Activated naive CD8-positive, alpha-beta T cell treated with anti-CD3 and anti-CD28 coated beads, Interleukin-2, amount 50 U/mL, for 24 hours (primary cell): Measurements from ENCODE around the gene OSBPL8.

Source experiments
- ATAC-seq: fragments of 150-1000 bp; cut with Tn5 transposase; one replicate; pipeline ENCODE4 v1.10.0; 2021
- DNase-seq: peaks from one replicate; pipeline ENCODE4 v3.0.0; 2021
- H3K27ac Mint-ChIP-seq: one replicate; pipeline ENCODE4 v1.8.0; 2021; ENCODE audit warnings: mild to moderate bottlenecking, mixed read lengths
- H3K27me3 Mint-ChIP-seq: one replicate; pipeline ENCODE4 v1.8.0; 2021; ENCODE audit warnings: mixed read lengths
- H3K36me3 Mint-ChIP-seq: one replicate; pipeline ENCODE4 v1.8.0; 2021; ENCODE audit warnings: low read depth, mixed read lengths
- H3K4me1 Mint-ChIP-seq: one replicate; pipeline ENCODE4 v1.8.0; 2021; ENCODE audit warnings: mixed read lengths
- H3K4me3 Mint-ChIP-seq: one replicate; pipeline ENCODE4 v1.8.0; 2021; ENCODE audit warnings: mild to moderate bottlenecking, moderate library complexity, mixed read lengths
- H3K9me3 Mint-ChIP-seq: one replicate; pipeline ENCODE4 v1.8.0; 2021; ENCODE audit warnings: mixed read lengths

The OSBPL8 gene

DNA sequence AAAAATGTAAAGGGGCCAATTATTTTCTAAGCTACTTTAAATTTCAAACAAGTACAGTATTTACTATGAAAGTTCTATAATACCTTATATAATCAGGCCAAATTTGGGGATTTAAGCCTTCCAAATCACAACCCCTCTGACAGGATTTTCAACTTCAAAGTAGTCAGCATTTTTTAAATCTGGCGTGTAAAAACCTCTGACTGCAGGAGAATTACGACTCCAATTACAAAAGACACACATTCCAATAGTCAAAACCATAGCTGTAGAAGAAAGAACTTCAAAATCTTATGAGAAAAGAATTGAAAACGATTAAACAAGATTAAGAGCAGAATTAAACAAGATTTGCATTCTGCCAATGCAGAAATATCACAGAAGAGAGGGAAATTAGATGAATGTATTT lies 12.7 kb downstream of the OSBPL8 start:
- no peak for DNase-seq

DNA sequence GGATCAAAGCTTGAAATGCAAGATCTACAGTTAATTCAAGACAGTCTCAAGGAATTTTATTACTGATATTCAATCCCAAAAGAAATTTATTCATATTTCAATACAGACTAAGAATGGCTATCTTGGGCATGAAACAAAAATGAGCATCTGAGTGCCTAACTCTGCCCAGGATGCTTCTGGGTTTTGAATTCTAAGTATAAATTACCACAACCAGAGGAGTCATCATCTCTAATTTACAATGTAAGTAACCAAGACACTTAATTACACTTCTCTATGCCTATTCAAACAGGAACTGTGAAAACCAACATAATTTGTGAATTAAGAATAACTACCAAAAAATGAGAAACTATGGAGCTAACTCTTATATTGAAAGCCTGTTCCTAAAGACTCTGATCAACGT lies 14.1 kb downstream of the OSBPL8 start:
- no peak for DNase-seq
- Mint-ChIP-seq H3K36me3 (peaks cover 6% of the 10 kb centered on the region), H3K9me3 (no peaks in the 10 kb centered on the region), H3K27ac (peak overlapping the region; percentile 34), H3K4me1 (peaks cover 73% of the 10 kb centered on the region), H3K4me3 (no peak overlapping the region), H3K27me3 (no peaks in the 10 kb centered on the region)
- ATAC-seq, result peak; percentile 49

More for the DNA sequence above, 12.7 kb downstream of the OSBPL8 start:
- H3K27ac Mint-ChIP-seq, result no peak overlapping the region
- ATAC-seq, result no peak
- no peak overlapping the region for H3K4me3 Mint-ChIP-seq
- no peaks in the 10 kb centered on the region for H3K9me3 Mint-ChIP-seq
- H3K27me3 Mint-ChIP-seq, result no peaks in the 10 kb centered on the region
- H3K36me3 Mint-ChIP-seq, result peaks cover 6% of the 10 kb centered on the region
- H3K4me1 Mint-ChIP-seq, result peaks cover 80% of the 10 kb centered on the region

DNA sequence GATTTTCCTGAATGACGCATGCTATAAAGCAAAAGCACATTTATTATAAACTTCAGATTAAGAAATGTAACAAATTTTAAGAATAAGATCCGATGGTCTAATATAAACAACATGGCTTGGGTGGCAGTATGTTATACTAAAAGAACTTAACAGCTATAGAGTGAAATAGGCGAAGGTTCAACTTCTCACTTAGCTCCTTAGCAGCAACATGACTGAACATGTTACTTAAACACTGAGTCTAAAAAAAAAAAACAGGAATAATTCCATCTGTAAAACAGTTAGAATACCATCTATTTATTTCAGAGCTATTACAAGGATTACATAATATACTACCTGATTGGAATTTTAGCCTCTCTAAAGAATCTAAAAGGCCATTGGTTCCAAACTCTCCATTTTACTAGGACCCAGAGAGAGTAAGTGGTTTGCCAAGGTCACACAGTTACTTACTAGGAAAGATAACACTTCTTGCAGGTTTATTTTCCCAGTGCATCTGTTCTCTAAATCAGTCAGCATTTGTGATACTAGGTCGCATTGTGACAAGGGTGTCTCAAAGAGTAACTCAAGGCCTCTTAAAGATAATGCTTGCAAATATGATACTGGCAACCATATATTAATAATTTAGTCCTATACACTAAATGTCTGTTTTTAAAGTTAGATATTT lies 14.8 kb downstream of the OSBPL8 start:
- ATAC-seq (peak; percentile 43), DNase-seq (no peak)
- peaks cover 5% of the 10 kb centered on the region for H3K36me3 Mint-ChIP-seq
- H3K4me3 Mint-ChIP-seq, result no peak overlapping the region
- no peaks in the 10 kb centered on the region for H3K9me3 Mint-ChIP-seq
- no peak overlapping the region for H3K27ac Mint-ChIP-seq
- H3K27me3 Mint-ChIP-seq, result no peaks in the 10 kb centered on the region
- peaks cover 70% of the 10 kb centered on the region for H3K4me1 Mint-ChIP-seq

DNA sequence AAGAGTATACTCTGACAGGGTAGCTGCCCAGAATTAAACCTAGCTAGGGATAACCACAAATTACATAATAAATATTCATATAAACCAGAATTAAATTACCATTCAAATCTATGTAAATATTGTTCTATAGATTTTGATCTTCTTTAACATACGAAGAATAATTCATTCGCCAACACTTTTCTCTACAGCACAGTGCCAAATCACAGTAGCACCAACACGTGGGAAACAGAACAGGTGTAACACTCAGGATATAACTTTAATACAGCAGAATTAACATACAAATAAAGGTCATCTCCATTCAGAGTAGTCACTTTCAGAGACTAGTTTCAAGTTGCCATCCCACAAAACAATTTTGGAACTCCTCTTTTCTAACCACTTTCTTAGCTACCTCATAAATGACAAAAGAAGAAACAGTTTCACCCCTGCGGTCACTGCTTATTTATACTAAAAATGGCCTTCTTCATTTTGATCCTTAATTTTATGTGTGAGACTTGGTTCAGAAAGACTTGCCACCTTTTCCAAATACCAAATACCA lies 15.7 kb downstream of the OSBPL8 start:
- Mint-ChIP-seq H3K9me3 (no peaks in the 10 kb centered on the region), H3K4me1 (peaks cover 64% of the 10 kb centered on the region), H3K27me3 (no peaks in the 10 kb centered on the region), H3K4me3 (no peak overlapping the region), H3K36me3 (peaks cover 3% of the 10 kb centered on the region), H3K27ac (no peak overlapping the region)
- no peak for DNase-seq
- no peak for ATAC-seq

GRCh38 chr12:76542908-76543307 lies 16.7 kb downstream of the OSBPL8 start:
- Mint-ChIP-seq H3K27ac (peak overlapping the region; percentile 41), H3K36me3 (peaks cover 3% of the 10 kb centered on the region), H3K4me1 (peaks cover 55% of the 10 kb centered on the region), H3K9me3 (no peaks in the 10 kb centered on the region), H3K4me3 (no peak overlapping the region), H3K27me3 (no peaks in the 10 kb centered on the region)
- no peak for ATAC-seq
- DNase-seq, result no peak

DNA sequence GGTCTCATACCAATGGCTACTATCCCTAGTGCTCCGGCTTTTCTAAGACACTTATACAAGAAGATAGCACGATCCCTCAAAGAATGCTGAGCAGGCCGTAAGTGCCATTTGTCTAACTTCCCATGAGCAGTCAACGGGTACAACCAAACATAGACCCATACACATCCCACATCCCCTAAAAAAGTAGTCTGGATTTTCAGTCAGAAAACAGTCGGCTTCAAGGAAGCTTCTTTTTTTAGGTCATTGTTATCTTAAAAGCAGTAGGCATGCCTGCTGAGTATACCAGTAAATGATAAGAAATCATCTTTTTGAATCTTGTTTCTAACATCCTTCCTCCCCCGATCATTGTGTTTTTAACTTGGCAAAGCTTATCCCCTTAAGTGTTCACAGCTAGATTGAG lies 19.8 kb downstream of the OSBPL8 start:
- no peak overlapping the region for H3K27ac Mint-ChIP-seq
- DNase-seq, result no peak
- H3K27me3 Mint-ChIP-seq, result no peaks in the 10 kb centered on the region
- H3K36me3 Mint-ChIP-seq, result peaks cover 22% of the 10 kb centered on the region
- H3K4me3 Mint-ChIP-seq, result no peak overlapping the region
- peaks cover 10% of the 10 kb centered on the region for H3K9me3 Mint-ChIP-seq
- no peak for ATAC-seq
- peaks cover 48% of the 10 kb centered on the region for H3K4me1 Mint-ChIP-seq

- Mint-ChIP-seq H3K27me3 (no peaks in the 10 kb centered on the region), H3K9me3 (peaks cover 10% of the 10 kb centered on the region), H3K27ac (no peak overlapping the region), H3K36me3 (peaks cover 29% of the 10 kb centered on the region), H3K4me3 (no peak overlapping the region), H3K4me1 (peaks cover 48% of the 10 kb centered on the region)
- ATAC-seq, result no peak
- no peak for DNase-seq
Measured at GRCh38 chr12:76537923-76538322, 21.6 kb downstream of the OSBPL8 start.

GRCh38 chr12:76536546-76536945 lies 23.0 kb downstream of the OSBPL8 start:
- no peak for ATAC-seq
- Mint-ChIP-seq H3K9me3 (peaks cover 10% of the 10 kb centered on the region), H3K4me3 (no peak overlapping the region), H3K36me3 (peaks cover 30% of the 10 kb centered on the region), H3K27ac (no peak overlapping the region), H3K27me3 (no peaks in the 10 kb centered on the region), H3K4me1 (peaks cover 40% of the 10 kb centered on the region)
- DNase-seq, result no peak

- H3K4me1 Mint-ChIP-seq, result peaks cover 47% of the 10 kb centered on the region
- no peaks in the 10 kb centered on the region for H3K27me3 Mint-ChIP-seq
- DNase-seq (no peak), ATAC-seq (no peak)
- H3K9me3 Mint-ChIP-seq, result peaks cover 14% of the 10 kb centered on the region
- H3K4me3 Mint-ChIP-seq, result no peak overlapping the region
- peaks cover 42% of the 10 kb centered on the region for H3K36me3 Mint-ChIP-seq
- H3K27ac Mint-ChIP-seq, result no peak overlapping the region
Measured at GRCh38 chr12:76535170-76535569, 24.4 kb downstream of the OSBPL8 start.

DNA sequence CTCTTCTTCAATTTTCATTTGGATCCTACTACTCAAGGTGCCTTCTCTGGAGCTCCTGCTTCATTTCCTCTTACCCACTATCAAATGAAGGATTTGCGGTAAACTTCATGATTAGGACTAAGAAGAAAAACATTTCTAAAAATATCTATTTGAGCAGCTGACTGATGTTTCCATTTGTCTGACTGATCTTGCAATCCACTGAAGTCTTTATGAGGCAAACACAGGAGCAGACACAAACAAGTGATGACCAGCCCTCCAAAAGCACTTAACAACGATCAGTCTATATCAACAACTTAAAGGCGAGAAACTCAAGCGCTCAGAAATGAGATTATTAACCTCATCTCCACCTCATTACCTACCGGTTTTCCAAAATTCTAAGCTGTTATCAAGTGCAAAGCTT lies 26.2 kb downstream of the OSBPL8 start:
- peaks cover 44% of the 10 kb centered on the region for H3K4me1 Mint-ChIP-seq
- H3K36me3 Mint-ChIP-seq, result peaks cover 42% of the 10 kb centered on the region

GRCh38 chr12:76532520-76532919 lies 27.1 kb downstream of the OSBPL8 start:
- no peak overlapping the region for H3K4me3 Mint-ChIP-seq
- H3K27ac Mint-ChIP-seq, result no peak overlapping the region
- H3K36me3 Mint-ChIP-seq, result peaks cover 45% of the 10 kb centered on the region
- H3K4me1 Mint-ChIP-seq, result peaks cover 44% of the 10 kb centered on the region
- no peak for ATAC-seq
- peaks cover 14% of the 10 kb centered on the region for H3K9me3 Mint-ChIP-seq
- DNase-seq, result no peak
- no peaks in the 10 kb centered on the region for H3K27me3 Mint-ChIP-seq

More for the DNA sequence above, 26.2 kb downstream of the OSBPL8 start:
- no peak for DNase-seq
- no peak overlapping the region for H3K4me3 Mint-ChIP-seq
- H3K27me3 Mint-ChIP-seq, result no peaks in the 10 kb centered on the region
- H3K9me3 Mint-ChIP-seq, result peaks cover 14% of the 10 kb centered on the region
- no peak overlapping the region for H3K27ac Mint-ChIP-seq
- ATAC-seq, result no peak

GRCh38 chr12:76531056-76531455 lies 28.5 kb downstream of the OSBPL8 start:
- peaks cover 36% of the 10 kb centered on the region for H3K36me3 Mint-ChIP-seq
- H3K27me3 Mint-ChIP-seq, result no peaks in the 10 kb centered on the region
- no peak overlapping the region for H3K27ac Mint-ChIP-seq
- DNase-seq (no peak), ATAC-seq (no peak)
- H3K4me1 Mint-ChIP-seq, result peaks cover 34% of the 10 kb centered on the region
- peaks cover 9% of the 10 kb centered on the region for H3K9me3 Mint-ChIP-seq
- no peak overlapping the region for H3K4me3 Mint-ChIP-seq

GRCh38 chr12:76530516-76530915 lies 29.1 kb downstream of the OSBPL8 start:
- ATAC-seq (no peak), DNase-seq (no peak)
- Mint-ChIP-seq H3K27ac (no peak overlapping the region), H3K4me3 (no peak overlapping the region), H3K9me3 (peaks cover 5% of the 10 kb centered on the region), H3K4me1 (peaks cover 33% of the 10 kb centered on the region), H3K27me3 (no peaks in the 10 kb centered on the region), H3K36me3 (peaks cover 30% of the 10 kb centered on the region)

DNA sequence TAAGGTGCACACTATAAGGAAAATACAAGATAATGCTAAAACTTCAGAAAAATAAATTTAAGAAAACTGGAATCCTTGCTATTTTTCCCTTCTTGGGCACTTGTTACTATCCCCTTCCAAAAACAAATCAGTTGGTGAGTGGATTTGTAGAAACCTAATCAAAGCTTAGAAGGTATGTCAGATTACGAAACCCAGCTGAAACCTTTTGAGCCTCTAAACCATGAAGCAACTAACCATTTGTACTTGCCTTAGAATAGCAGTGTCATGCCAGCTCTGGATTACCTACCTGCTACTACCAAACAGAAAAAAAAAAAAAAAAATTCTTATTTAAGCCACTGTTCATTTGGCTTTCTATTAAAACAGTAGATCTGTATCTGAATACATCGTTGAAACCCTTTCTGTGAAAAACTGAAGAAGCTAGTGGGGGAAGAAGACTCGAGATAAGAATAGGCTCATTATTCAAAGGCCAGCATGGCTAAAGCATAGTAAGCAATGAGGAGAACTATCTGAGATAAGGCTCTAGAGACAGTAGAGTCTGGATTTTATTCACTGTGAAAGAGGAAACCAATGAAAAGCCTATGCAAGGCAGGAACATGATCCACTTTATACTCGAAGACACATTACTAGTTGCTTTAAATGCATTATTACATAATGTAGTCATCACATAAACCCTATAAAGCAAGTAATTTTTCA lies 30.2 kb downstream of the OSBPL8 start:
- peaks cover 4% of the 10 kb centered on the region for H3K9me3 Mint-ChIP-seq
- H3K4me3 Mint-ChIP-seq, result no peak overlapping the region
- H3K27ac Mint-ChIP-seq, result no peak overlapping the region
- DNase-seq (no peak), ATAC-seq (no peak)
- H3K27me3 Mint-ChIP-seq, result no peaks in the 10 kb centered on the region
- H3K4me1 Mint-ChIP-seq, result peaks cover 28% of the 10 kb centered on the region
- peaks cover 27% of the 10 kb centered on the region for H3K36me3 Mint-ChIP-seq

DNA sequence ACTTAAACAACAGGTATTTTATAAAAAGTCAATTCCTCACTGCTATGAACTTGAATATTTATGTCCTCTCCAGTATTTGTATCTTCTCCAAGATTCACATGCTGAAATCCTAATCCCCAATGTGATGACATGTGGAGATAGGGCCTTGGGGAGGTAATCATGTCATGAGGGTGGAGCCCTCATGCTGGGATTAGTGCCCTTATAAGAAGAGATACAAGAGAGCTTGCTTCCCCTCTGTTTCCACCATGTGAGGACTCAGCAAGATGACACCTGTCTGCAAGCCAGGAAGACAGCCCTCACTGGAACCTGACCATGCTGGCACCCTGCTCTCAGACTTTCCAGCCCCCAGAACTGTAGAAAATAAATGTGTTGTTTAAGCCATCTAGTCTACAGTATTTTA lies 36.2 kb downstream of the OSBPL8 start:
- DNase-seq (no peak), ATAC-seq (no peak)
- Mint-ChIP-seq H3K4me1 (peaks cover 37% of the 10 kb centered on the region), H3K27me3 (no peaks in the 10 kb centered on the region), H3K36me3 (peaks cover 48% of the 10 kb centered on the region), H3K4me3 (no peak overlapping the region), H3K27ac (no peak overlapping the region), H3K9me3 (peaks cover 24% of the 10 kb centered on the region)
